HepG2 (cell line): ENCODE data around the gene SWSAP1. TPM values are rescaled to one million over a fixed set of nuclear protein-coding genes. Genes with fewer than 3 reads are reported as not detected.

Experiments
- MAZ ChIP-seq, 2 experiments: sonication (generic) in 1 of 2; formaldehyde crosslinking in 1 of 2; IDR thresholded peaks; 2 replicates each; pipeline versions ENCODE4 v1.5.0 to v1.6.1; 2012 to 2020; ENCODE audit warnings: low read depth in 2 of 2, mild to moderate bottlenecking in 2 of 2, borderline replicate concordance in 1 of 2, improper control_type of control experiment in 1 of 2, low read length in 1 of 2, missing genetic modification reagents in 1 of 2, moderate library complexity in 1 of 2
- SAP130 ChIP-seq: IDR thresholded peaks from 2 replicates; pipeline ENCODE4 v1.6.1; 2016; ENCODE audit warnings: low read depth
- ZBTB7B ChIP-seq: sonication (generic); formaldehyde crosslinking; IDR thresholded peaks from 2 replicates; pipeline ENCODE4 v1.4.0; 2020; ENCODE audit warnings: missing genetic modification reagents
- ZNF382 ChIP-seq: sonication (generic); formaldehyde crosslinking; IDR thresholded peaks from 2 replicates; pipeline ENCODE4 v1.5.0; 2020; ENCODE audit warnings: missing genetic modification reagents, mild to moderate bottlenecking, borderline replicate concordance
- polyA plus RNA-seq, 8 experiments: library from polyadenylated mRNA; depleted of rRNA in 3 of 8; stranded (reverse) in 7 of 8; unstranded in 1 of 8; fragments of >200 nt; fragmentation: Illumina TruSeq in 4 of 8; extraction: Trizol in 4 of 8; gene quantifications; 2 replicates each; pipeline versions ENCODE4 v1.2.1 to v1.2.3, GENCODE V29; 2011 to 2016; ENCODE audit warnings: low read depth in 4 of 8, missing spikeins in 1 of 8, mixed read lengths in 1 of 8; ENCODE audit not compliant: insufficient read depth in 1 of 8
- total RNA-seq, 5 experiments: library from RNA; depleted of rRNA; stranded (reverse); fragments of >200 nt; fragmentation: Illumina TruSeq; extraction: Trizol; gene quantifications; 2 replicates each; pipeline ENCODE4 v1.2.3, GENCODE V29; 2016; ENCODE audit warnings: low read depth in 1 of 5
- TF ChIP-seq, protein P1 (sequence below): IDR thresholded peaks from 2 replicates; pipeline ENCODE4 v1.6.1; 2016; ENCODE audit warnings: mild to moderate bottlenecking
- TF ChIP-seq, protein P2 (sequence below): sonication (generic); formaldehyde crosslinking; IDR thresholded peaks from 2 replicates; pipeline ENCODE4 v1.5.0; 2020; ENCODE audit warnings: mild to moderate bottlenecking, missing genetic modification reagents, moderate library complexity
- TF ChIP-seq, protein P3 (sequence below): sonication (generic); formaldehyde crosslinking; IDR thresholded peaks from 2 replicates; pipeline ENCODE4 v1.4.0; 2020; ENCODE audit warnings: missing genetic modification reagents
- TF ChIP-seq, protein P4 (sequence below): sonication (generic); formaldehyde crosslinking; conservative IDR thresholded peaks from 2 replicates; pipeline ENCODE4 v1.8.0; 2022; ENCODE audit warnings: low read depth, missing genetic modification reagents
- TF ChIP-seq, protein P5 (sequence below): sonication (generic); formaldehyde crosslinking; IDR thresholded peaks from 2 replicates; pipeline ENCODE4 v1.4.0; 2020; ENCODE audit warnings: missing genetic modification reagents
- TF ChIP-seq, protein P6 (sequence below): IDR thresholded peaks from 2 replicates; pipeline ENCODE4 v1.6.1; 2016; ENCODE audit warnings: low read depth, missing genetic modification reagents, missing compliant biosample characterization

The SWSAP1 gene
- total and polyA plus RNA-seq, 2 of the 13 experiments (the other 11 are each of a cell fraction or from before 2014, with no cell fraction given): 2.7 to 3.3 TPM

DNA sequence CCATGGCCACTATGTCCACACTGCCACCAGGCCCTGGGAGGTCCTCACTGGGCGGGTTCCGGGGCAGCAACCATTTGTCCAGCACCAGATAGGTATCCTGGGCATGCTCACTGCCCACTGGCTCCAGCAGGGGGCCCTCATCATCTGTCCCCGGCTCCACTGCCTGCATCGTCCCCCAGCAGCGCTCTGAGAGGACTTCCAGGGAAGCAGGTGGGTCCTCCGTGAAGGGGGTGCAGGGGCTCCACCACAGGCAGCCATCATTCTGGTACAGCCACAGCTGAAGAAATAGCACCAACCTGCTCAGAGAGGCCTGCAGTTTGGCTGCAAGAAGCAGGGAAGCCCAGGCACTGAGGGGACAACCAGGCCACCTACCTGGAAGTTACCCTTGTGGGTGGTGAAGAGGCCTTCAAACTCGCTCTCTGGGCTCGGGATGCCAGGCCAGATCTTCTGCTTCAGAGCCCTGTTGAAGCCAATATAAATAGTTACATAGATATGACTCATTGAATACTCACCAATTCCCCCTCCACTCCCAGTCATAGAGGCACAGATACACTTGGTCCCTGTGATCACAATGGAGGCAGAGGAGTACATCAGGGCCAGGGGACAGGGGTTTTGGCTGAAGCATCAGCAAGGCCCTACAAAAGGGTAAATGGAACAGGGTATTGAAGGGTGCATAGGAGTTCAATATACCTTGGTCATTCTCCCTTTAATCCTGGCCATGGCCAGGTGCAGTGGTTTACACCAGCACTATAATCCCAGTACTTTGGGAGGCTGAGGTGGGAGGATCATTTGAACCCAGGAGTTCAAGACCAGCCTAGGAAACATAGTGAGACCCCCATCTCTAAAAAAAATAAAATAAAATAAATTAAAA, 4.1 kb downstream of the SWSAP1 start (continued):
- TF ChIP-seq ZBTB7B: peak; percentile 31; the same call in 1 of the 2 replicates
- TF ChIP-seq, protein P1, sequence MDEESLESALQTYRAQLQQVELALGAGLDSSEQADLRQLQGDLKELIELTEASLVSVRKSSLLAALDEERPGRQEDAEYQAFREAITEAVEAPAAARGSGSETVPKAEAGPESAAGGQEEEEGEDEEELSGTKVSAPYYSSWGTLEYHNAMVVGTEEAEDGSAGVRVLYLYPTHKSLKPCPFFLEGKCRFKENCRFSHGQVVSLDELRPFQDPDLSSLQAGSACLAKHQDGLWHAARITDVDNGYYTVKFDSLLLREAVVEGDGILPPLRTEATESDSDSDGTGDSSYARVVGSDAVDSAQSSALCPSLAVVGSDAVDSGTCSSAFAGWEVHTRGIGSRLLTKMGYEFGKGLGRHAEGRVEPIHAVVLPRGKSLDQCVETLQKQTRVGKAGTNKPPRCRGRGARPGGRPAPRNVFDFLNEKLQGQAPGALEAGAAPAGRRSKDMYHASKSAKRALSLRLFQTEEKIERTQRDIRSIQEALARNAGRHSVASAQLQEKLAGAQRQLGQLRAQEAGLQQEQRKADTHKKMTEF (CRISPR knock-in tag): 0 out of 2 replicates have a peak, but pooled peaks have one; percentile 41
- TF ChIP-seq, protein P2, sequence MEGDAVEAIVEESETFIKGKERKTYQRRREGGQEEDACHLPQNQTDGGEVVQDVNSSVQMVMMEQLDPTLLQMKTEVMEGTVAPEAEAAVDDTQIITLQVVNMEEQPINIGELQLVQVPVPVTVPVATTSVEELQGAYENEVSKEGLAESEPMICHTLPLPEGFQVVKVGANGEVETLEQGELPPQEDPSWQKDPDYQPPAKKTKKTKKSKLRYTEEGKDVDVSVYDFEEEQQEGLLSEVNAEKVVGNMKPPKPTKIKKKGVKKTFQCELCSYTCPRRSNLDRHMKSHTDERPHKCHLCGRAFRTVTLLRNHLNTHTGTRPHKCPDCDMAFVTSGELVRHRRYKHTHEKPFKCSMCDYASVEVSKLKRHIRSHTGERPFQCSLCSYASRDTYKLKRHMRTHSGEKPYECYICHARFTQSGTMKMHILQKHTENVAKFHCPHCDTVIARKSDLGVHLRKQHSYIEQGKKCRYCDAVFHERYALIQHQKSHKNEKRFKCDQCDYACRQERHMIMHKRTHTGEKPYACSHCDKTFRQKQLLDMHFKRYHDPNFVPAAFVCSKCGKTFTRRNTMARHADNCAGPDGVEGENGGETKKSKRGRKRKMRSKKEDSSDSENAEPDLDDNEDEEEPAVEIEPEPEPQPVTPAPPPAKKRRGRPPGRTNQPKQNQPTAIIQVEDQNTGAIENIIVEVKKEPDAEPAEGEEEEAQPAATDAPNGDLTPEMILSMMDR (CRISPR knock-in tag): peak; percentile 88
- TF ChIP-seq MAZ (IDR thresholded peaks at IDR 0.05; ENCODE audit: borderline replicate concordance, low read depth, low read length): no peak
- no peak for TF ChIP-seq MAZ (CRISPR knock-in tag; IDR thresholded peaks at IDR 0.05; ENCODE audit: low read depth)
- TF ChIP-seq, protein P3, sequence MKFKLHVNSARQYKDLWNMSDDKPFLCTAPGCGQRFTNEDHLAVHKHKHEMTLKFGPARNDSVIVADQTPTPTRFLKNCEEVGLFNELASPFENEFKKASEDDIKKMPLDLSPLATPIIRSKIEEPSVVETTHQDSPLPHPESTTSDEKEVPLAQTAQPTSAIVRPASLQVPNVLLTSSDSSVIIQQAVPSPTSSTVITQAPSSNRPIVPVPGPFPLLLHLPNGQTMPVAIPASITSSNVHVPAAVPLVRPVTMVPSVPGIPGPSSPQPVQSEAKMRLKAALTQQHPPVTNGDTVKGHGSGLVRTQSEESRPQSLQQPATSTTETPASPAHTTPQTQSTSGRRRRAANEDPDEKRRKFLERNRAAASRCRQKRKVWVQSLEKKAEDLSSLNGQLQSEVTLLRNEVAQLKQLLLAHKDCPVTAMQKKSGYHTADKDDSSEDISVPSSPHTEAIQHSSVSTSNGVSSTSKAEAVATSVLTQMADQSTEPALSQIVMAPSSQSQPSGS (CRISPR knock-in tag): no peak
- TF ChIP-seq, protein P4, sequence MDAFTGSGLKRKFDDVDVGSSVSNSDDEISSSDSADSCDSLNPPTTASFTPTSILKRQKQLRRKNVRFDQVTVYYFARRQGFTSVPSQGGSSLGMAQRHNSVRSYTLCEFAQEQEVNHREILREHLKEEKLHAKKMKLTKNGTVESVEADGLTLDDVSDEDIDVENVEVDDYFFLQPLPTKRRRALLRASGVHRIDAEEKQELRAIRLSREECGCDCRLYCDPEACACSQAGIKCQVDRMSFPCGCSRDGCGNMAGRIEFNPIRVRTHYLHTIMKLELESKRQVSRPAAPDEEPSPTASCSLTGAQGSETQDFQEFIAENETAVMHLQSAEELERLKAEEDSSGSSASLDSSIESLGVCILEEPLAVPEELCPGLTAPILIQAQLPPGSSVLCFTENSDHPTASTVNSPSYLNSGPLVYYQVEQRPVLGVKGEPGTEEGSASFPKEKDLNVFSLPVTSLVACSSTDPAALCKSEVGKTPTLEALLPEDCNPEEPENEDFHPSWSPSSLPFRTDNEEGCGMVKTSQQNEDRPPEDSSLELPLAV (CRISPR knock-in tag): no peak
- TF ChIP-seq ZNF382 (CRISPR knock-in tag): no peak
- TF ChIP-seq, protein P5, sequence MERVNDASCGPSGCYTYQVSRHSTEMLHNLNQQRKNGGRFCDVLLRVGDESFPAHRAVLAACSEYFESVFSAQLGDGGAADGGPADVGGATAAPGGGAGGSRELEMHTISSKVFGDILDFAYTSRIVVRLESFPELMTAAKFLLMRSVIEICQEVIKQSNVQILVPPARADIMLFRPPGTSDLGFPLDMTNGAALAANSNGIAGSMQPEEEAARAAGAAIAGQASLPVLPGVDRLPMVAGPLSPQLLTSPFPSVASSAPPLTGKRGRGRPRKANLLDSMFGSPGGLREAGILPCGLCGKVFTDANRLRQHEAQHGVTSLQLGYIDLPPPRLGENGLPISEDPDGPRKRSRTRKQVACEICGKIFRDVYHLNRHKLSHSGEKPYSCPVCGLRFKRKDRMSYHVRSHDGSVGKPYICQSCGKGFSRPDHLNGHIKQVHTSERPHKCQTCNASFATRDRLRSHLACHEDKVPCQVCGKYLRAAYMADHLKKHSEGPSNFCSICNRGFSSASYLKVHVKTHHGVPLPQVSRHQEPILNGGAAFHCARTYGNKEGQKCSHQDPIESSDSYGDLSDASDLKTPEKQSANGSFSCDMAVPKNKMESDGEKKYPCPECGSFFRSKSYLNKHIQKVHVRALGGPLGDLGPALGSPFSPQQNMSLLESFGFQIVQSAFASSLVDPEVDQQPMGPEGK (CRISPR knock-in tag): 0 out of 2 replicates have a peak, but pooled peaks have one; percentile 21
- TF ChIP-seq SAP130 (CRISPR knock-in tag): peak; percentile 24; the same call in 1 of the 2 replicates
- TF ChIP-seq, protein P6, sequence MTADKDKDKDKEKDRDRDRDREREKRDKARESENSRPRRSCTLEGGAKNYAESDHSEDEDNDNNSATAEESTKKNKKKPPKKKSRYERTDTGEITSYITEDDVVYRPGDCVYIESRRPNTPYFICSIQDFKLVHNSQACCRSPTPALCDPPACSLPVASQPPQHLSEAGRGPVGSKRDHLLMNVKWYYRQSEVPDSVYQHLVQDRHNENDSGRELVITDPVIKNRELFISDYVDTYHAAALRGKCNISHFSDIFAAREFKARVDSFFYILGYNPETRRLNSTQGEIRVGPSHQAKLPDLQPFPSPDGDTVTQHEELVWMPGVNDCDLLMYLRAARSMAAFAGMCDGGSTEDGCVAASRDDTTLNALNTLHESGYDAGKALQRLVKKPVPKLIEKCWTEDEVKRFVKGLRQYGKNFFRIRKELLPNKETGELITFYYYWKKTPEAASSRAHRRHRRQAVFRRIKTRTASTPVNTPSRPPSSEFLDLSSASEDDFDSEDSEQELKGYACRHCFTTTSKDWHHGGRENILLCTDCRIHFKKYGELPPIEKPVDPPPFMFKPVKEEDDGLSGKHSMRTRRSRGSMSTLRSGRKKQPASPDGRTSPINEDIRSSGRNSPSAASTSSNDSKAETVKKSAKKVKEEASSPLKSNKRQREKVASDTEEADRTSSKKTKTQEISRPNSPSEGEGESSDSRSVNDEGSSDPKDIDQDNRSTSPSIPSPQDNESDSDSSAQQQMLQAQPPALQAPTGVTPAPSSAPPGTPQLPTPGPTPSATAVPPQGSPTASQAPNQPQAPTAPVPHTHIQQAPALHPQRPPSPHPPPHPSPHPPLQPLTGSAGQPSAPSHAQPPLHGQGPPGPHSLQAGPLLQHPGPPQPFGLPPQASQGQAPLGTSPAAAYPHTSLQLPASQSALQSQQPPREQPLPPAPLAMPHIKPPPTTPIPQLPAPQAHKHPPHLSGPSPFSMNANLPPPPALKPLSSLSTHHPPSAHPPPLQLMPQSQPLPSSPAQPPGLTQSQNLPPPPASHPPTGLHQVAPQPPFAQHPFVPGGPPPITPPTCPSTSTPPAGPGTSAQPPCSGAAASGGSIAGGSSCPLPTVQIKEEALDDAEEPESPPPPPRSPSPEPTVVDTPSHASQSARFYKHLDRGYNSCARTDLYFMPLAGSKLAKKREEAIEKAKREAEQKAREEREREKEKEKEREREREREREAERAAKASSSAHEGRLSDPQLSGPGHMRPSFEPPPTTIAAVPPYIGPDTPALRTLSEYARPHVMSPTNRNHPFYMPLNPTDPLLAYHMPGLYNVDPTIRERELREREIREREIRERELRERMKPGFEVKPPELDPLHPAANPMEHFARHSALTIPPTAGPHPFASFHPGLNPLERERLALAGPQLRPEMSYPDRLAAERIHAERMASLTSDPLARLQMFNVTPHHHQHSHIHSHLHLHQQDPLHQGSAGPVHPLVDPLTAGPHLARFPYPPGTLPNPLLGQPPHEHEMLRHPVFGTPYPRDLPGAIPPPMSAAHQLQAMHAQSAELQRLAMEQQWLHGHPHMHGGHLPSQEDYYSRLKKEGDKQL: no peak
